Activated T-cell treated with anti-CD3 and anti-CD28 coated beads for 24 hours (primary cell): ENCODE results near the gene TIMM10B.

ENCODE experiments used
- DNase-seq: peaks from one replicate; pipeline ENCODE4 v3.0.0-alpha.2; 2020; ENCODE audit warnings: low read depth

TIMM10B gene

DNA sequence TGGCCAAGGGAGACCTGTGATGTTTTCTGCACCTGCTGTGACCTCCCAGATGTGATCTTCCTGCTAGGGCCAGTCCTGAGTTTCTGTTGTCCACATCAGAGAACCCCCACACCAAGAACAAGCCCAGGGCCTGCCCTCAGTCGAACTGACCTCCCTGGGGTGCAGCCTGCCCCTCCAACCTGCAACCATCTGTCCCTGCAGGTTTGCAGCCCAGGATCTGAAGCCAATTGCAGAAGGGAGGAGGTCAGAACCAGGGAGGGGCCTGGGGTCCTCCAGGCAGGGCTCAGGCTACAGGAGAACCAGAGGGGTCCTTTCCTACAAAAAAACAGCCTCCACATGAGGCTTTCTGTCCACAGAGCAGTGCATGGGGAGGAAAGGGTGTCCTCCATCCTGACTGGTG lies 8.4 kb upstream of the TIMM10B start:
- no peak for DNase-seq

DNA sequence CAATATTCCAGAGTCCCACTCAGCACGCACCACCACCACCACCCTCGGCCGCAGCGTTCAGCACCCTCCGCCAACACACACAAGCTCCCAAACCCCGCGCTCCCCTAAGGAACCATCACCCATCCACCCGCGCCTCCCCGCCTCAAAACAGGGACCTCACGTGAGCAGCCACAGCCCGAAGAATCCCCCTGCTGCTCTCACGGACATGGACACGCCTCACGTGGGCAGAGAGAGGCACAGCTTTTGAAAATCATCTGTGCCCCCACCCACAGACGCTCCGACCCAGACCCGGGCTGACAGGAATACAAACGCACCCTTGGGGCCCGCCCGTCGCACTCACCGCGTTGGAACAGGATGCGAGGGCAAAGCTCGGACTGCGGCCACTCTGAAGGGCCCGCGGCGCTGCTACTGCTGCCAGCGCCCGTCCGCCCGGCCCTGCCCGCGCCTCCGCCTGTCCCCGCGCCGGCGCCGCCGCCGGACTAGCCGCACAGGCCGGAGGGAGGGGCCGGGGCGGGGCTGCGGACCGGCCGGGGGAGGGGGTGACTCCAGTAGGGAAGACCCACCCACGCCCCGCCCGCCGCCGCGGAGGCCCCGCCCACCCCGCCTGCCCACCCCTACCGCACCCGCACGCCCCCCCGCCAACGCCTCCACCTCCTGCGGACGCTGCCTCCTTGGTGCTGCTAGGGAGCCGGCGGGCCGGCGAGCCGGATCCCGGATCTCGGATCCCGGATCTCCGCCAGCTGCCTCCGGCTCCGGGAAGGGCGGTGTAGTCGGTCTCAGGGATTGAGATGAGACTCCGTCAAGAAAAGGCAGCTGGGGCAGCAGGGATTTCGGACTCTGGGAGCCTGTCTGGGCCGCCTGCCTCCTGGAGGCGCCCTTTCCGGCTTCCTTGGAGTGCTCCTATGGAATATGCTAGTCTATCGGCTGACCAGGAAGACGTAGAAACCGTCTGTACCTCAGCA lies 7.6 kb upstream of the TIMM10B start, which contains the start of gene TRIM3:
Gene TRIM3, minus strand, starts transcription at position 491 of the 962 bp plus-strand sequence. CDS start 8,246 bp downstream, outside the sequence.
- DNase-seq: peak; percentile 39

GRCh38 chr11:6474413-6474792 lies 6.9 kb upstream of the TIMM10B start:
- DNase-seq: no peak

DNA sequence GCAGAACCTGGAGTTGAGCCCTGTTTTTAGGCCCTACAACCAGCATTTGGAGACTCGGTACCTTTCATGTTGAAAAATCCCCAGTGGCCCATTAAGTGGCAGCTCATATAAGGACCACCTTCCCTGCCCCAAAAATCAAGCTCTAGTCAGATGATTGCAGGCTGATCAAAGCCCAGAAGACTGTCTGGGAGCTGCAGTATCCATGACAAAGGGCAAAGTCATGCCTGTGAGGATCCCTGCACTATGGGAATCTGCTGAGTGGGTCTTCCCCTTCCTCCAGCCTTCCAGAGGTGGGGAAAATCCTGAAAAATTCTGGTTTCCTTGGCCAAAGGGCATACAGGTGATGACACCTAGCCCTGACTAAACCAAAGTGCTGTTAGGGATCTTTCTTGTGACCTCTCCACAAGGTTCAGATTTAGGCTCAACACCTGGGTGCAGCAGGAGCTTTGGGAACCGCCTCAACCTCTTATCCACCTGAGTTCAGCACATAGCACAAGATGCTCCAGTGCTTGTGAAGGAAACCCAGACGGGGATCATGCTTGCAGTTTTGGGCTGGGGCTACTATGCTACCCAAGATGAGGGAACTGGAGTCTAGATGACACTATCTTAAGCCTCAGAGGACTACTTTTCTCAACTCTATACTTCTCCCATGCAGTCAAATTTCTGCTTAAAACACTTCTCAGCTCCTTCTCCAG lies 6.3 kb upstream of the TIMM10B start:
- DNase-seq: no peak

DNA sequence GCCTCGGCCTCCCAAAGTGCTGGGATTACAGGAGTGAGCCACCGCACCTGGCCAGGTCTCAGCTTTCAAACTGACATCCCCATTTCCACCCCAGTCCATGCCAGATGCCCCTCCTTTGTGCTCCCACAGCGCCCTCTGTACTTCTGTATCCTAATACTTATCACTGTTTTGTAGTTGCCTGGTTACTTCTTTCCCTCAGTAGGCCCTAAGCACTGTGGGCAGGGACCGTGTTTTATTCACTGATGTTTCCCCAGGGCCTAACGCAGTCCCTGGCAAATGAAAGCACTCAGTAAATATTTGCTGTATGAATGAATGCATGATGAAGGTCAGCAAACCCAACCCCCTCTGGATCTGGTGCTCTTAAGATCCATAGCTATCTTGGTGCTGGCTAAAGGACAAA lies 5.4 kb upstream of the TIMM10B start:
- DNase-seq: no peak

GRCh38 chr11:6476571-6476970 lies 4.7 kb upstream of the TIMM10B start:
- no peak for DNase-seq

GRCh38 chr11:6480299-6480914 lies 894 bp upstream of the TIMM10B start:
- no peak for DNase-seq

DNA sequence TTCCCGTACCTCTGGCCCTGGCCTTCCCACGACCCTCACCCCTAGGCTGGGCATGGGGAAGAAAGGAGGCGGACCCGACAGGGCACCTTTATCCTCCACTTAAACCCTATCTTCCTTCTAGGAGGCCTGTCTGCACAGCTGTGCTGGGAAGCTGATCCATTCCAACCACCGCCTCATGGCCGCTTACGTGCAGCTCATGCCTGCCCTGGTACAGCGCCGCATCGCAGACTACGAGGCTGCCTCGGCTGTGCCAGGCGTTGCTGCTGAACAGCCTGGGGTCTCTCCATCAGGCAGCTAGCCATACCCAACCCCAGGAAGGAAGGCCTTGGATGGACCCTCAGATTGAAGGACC lies 599 bp downstream of the TIMM10B start:
- no peak for DNase-seq

DNA sequence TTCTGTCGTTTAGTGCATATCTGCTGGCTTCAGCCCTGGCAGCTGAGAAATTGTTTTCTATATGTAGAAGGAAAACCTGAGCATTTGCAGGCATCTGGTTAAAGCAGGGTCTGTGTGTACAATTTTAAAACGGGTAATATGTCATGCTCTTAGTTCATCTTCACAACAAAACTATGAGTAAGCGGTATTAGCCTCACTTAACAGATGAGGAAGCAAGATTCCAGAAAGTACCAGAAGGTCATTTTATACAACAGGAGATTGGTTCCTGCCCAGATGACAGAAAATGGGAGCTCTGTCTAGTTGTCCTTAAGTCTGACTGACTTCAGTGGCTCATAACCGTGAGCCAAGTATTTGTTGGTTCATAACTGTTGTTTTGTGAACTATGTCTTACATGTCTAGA lies 1.1 kb downstream of the TIMM10B start:
- no peak for DNase-seq

DNA sequence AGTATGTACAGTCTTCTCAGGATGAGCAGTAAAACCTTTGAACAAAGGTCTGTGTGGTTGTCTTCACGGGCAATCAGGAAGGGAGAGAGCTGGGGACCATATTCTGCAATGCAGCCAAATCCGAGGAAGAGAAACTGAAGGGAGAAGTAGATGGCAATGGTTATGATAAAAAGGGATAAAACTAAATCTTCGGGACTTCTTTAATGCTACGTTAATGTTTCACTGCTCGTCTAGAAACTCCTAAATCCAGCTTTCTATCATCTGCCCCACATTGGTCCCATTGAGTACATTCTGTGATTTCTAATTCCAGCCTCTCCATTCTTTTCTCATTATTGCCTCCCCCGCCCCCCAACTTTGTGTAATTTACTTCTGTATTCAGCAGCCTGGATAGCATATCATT lies 1.7 kb downstream of the TIMM10B start:
- DNase-seq: no peak

DNA sequence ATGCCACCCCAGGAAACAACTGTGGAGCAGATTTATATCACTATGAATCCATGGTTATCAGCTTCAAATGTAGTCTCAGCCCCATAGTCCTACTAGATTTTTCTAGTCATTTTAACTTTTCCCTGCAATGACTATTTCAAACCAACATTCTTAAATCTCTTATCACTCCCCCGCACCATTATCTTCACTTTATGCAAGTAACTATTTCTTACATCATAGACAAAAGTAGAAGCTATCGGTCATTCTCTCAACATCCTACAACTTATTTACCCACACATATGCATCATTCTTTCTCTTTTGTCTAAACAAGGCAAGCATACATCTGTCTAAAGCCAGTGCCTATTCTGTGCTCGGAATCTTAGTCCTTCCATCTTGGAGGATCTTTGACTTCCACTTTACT lies 4.4 kb downstream of the TIMM10B start:
- no peak for DNase-seq

GRCh38 chr11:6486256-6486655 lies 5.0 kb downstream of the TIMM10B start:
- DNase-seq: no peak

DNA sequence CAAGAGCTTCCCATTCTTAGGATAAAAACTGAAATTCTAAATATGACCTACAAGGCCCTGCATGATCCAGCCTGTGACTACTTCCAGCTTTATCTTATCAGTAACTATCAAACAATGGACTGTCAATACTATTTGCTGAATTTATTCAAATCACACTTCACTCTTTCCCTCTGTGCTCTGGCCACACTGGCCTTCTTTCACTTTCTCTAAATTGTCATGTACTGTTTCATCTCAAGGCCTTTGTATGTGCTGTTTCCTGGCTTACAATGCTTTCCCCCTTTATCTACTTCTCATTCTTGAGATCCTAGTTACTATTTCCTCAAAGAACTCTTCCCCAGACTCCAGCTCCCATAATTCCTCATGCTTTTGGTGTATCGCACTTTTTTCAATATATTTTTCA lies 5.6 kb downstream of the TIMM10B start:
- no peak for DNase-seq

DNA sequence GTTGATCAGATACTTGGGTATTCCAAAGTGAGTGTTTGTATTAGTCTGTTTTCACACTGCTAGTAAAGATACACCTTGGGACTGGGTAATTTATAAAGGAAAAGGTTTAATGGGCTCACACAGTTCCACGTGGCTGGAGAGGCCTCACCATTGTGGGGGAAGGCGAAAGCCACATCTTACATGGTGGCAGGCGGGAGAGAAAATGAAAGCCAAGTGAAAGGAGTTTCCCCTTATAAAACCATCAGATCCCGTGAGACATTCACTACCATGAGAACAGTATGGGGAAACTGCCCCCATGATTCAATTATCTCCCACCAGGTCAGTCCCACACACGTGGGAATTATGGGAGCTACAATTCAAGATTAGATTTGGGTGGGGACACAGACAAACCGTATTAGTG lies 7.0 kb downstream of the TIMM10B start:
- DNase-seq: no peak

GRCh38 chr11:6488821-6489220 lies 7.5 kb downstream of the TIMM10B start:
- no peak for DNase-seq

DNA sequence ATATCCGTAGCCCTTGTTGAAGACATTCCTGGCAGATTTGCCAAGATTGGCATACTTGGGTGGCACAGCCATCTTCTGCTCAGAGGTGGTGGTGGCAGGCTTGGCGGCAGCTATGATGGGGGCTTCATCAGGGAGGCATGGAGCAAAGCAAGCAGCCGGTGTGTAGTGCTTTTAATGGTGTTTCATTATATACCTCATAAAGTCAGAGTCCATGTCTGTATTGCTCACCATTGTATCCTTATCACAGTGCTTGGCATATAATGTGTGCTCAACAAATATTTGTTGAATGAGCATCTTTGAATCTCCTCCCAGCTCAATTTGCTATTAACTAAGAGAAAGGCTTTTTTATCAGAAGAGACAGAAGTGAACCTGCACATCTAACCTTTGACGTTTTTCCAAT lies 8.0 kb downstream of the TIMM10B start:
- DNase-seq: no peak

- DNase-seq: no peak
These were observed 16.0 kb downstream of the TIMM10B start, which contains the start of gene DNHD1 for GRCh38 chr11:6497069-6497839. DNHD1 (plus strand) TSS chr11:6497280; CDS start chr11:6498216, 936 bp downstream.

DNA sequence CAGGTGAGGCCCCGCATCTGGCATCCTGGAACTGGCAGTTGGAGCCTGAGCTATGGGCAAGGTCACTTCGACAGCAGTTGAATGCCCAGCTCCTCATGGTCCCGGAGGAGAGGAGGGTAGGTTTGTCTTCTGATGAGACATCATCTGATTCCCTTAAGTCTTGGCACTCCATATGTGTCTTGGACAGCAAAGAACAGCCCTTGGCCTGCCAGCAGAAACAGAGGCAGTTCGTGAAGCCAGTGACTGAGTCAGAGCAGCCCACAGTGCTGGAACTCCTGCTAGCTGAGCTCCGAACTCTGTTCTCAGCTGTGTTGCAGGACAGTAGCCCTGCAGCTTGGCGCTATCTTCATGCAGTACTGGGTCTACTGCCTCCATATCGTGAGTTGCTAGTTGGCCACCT lies 16.8 kb downstream of the TIMM10B start:
- DNase-seq: no peak

- no peak for DNase-seq
These were observed 17.2 kb downstream of the TIMM10B start for GRCh38 chr11:6498544-6498943.

- no peak for DNase-seq
These were observed 21.1 kb downstream of the TIMM10B start for GRCh38 chr11:6502382-6502781.

DNA sequence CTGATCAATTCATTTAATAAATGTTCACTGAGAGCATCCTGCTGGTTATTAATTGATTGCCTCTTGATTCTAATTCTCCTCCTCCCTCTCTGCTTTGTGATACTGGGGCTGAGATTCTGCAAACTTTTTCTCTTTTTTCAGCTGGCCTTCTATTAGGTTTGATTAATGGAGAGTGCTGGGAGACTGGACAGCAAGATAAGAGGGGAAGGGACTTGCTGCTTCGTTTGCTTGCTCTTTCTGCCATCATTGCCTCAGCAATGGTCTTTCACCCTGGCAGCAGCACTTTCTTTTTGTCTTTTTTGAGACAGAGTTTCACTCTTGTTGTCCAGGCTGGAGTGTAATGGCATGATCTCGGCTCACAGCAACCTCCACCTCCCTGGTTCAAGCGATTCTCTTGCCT lies 22.9 kb downstream of the TIMM10B start:
- DNase-seq: no peak
